ENCODE results near the gene HMCN2. TPM values are rescaled to one million over a fixed set of nuclear protein-coding genes. Genes with fewer than 3 reads are reported as not detected.

HMCN2 gene
- total and polyA plus RNA-seq, 4 donors = 0.24 to 1.8 (median 0.29) TPM

GRCh38 chr9:130336027-130336610 lies 70.6 kb downstream of the HMCN2 start:
- Histone ChIP-seq H3K9ac (ENCODE audit: low read depth in 1 of 2, low read length in 2 of 2) (no peak overlapping the region), H3K4me1 (ENCODE audit: control insufficient read depth in 4 of 4, insufficient read depth in 4 of 4, low read length in 3 of 4) (no peaks in the 10 kb centered on the region), H3K27ac (ENCODE audit: low read depth in 1 of 2, low read length in 2 of 2) (no peak overlapping the region), H3K4me3 (ENCODE audit: low read depth in 1 of 3, low read length in 3 of 3) (no peak overlapping the region), H3K36me3 (ENCODE audit: control insufficient read depth in 4 of 4, insufficient read depth in 3 of 4, low read depth in 1 of 4, low read length in 3 of 4) (no peaks in the 10 kb centered on the region), H3K9me3 (ENCODE audit: control insufficient read depth in 4 of 4, low read length in 3 of 4) (no peaks in the 10 kb centered on the region), H3K27me3 (ENCODE audit: control insufficient read depth in 4 of 4, insufficient read depth in 4 of 4, low read length in 3 of 4) (no peaks in the 10 kb centered on the region)
- no peak for DNase-seq (ENCODE audit: low spot score)
- whole genome bisulfite sequencing = 74% methylated on average over 6 of the region's 6 CpGs
- no peak for TF ChIP-seq YY1 (IDR thresholded peaks at IDR 0.05)
- no peak for TF ChIP-seq HNF4A (conservative IDR thresholded peaks at IDR 0.05)
- TF ChIP-seq FOXA2 (IDR thresholded peaks at IDR 0.05) = no peak
- TF ChIP-seq GABPA (IDR thresholded peaks at IDR 0.05 in 1 of 2, conservative IDR thresholded peaks at IDR 0.05 in 1 of 2) = no peak
- TF ChIP-seq FOXA1 (IDR thresholded peaks at IDR 0.05) = no peak
- no peak for TF ChIP-seq NR2F2 (IDR thresholded peaks at IDR 0.05)
- no peak for TF ChIP-seq SP1 (IDR thresholded peaks at IDR 0.05)

- H3K4me3 ChIP-seq (ENCODE audit: low read depth in 1 of 3, low read length in 3 of 3) = no peak overlapping the region
- no peak overlapping the region for H3K27ac ChIP-seq (ENCODE audit: low read depth in 1 of 2, low read length in 2 of 2)
- no peak for DNase-seq (ENCODE audit: low spot score)
- H3K9me3 ChIP-seq (ENCODE audit: control insufficient read depth in 4 of 4, low read length in 3 of 4) = no peaks in the 10 kb centered on the region
- no peaks in the 10 kb centered on the region for H3K4me1 ChIP-seq (ENCODE audit: control insufficient read depth in 4 of 4, insufficient read depth in 4 of 4, low read length in 3 of 4)
- TF ChIP-seq, protein P1, sequence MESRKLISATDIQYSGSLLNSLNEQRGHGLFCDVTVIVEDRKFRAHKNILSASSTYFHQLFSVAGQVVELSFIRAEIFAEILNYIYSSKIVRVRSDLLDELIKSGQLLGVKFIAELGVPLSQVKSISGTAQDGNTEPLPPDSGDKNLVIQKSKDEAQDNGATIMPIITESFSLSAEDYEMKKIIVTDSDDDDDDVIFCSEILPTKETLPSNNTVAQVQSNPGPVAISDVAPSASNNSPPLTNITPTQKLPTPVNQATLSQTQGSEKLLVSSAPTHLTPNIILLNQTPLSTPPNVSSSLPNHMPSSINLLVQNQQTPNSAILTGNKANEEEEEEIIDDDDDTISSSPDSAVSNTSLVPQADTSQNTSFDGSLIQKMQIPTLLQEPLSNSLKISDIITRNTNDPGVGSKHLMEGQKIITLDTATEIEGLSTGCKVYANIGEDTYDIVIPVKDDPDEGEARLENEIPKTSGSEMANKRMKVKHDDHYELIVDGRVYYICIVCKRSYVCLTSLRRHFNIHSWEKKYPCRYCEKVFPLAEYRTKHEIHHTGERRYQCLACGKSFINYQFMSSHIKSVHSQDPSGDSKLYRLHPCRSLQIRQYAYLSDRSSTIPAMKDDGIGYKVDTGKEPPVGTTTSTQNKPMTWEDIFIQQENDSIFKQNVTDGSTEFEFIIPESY (IDR thresholded peaks at IDR 0.05) = no peak
- TF ChIP-seq HNF4G (IDR thresholded peaks at IDR 0.05) (no peak), MAX (IDR thresholded peaks at IDR 0.05) (no peak), RXRA (IDR thresholded peaks at IDR 0.05) (no peak), NR2F2 (IDR thresholded peaks at IDR 0.05) (no peak), GABPA (IDR thresholded peaks at IDR 0.05 in 1 of 2, conservative IDR thresholded peaks at IDR 0.05 in 1 of 2) (no peak), TAF1 (conservative IDR thresholded peaks at IDR 0.05) (no peak), SP1 (IDR thresholded peaks at IDR 0.05) (no peak), EGR1 (IDR thresholded peaks at IDR 0.05; ENCODE audit: low read depth in 2 of 2) (no peak), FOXA2 (IDR thresholded peaks at IDR 0.05) (no peak)
- no peaks in the 10 kb centered on the region for H3K36me3 ChIP-seq (ENCODE audit: control insufficient read depth in 4 of 4, insufficient read depth in 3 of 4, low read depth in 1 of 4, low read length in 3 of 4)
- no peak overlapping the region for H3K9ac ChIP-seq (ENCODE audit: low read depth in 1 of 2, low read length in 2 of 2)
- H3K27me3 ChIP-seq (ENCODE audit: control insufficient read depth in 4 of 4, insufficient read depth in 4 of 4, low read length in 3 of 4) = no peaks in the 10 kb centered on the region
- WGBS = 86% methylated on average over 9 of the region's 9 CpGs
Measured at GRCh38 chr9:130336885-130337284, 71.3 kb downstream of the HMCN2 start.

GRCh38 chr9:130337318-130337717 lies 71.8 kb downstream of the HMCN2 start:
- 85% methylated on average over 9 of the region's 9 CpGs for WGBS
- DNase-seq (ENCODE audit: low spot score) = no peak
- no peak overlapping the region for H3K9ac ChIP-seq (ENCODE audit: low read depth in 1 of 2, low read length in 2 of 2)
- no peaks in the 10 kb centered on the region for H3K27me3 ChIP-seq (ENCODE audit: control insufficient read depth in 4 of 4, insufficient read depth in 4 of 4, low read length in 3 of 4)
- no peaks in the 10 kb centered on the region for H3K36me3 ChIP-seq (ENCODE audit: control insufficient read depth in 4 of 4, insufficient read depth in 3 of 4, low read depth in 1 of 4, low read length in 3 of 4)
- H3K9me3 ChIP-seq (ENCODE audit: control insufficient read depth in 4 of 4, low read length in 3 of 4) = no peaks in the 10 kb centered on the region
- H3K4me1 ChIP-seq (ENCODE audit: control insufficient read depth in 4 of 4, insufficient read depth in 4 of 4, low read length in 3 of 4) = no peaks in the 10 kb centered on the region
- TF ChIP-seq FOXA2 (IDR thresholded peaks at IDR 0.05) (no peak), MAX (IDR thresholded peaks at IDR 0.05) (no peak), HNF4A (conservative IDR thresholded peaks at IDR 0.05) (no peak), RAD21 (IDR thresholded peaks at IDR 0.05) (no peak), FOXA1 (IDR thresholded peaks at IDR 0.05) (no peak)
- TF ChIP-seq, protein P2, sequence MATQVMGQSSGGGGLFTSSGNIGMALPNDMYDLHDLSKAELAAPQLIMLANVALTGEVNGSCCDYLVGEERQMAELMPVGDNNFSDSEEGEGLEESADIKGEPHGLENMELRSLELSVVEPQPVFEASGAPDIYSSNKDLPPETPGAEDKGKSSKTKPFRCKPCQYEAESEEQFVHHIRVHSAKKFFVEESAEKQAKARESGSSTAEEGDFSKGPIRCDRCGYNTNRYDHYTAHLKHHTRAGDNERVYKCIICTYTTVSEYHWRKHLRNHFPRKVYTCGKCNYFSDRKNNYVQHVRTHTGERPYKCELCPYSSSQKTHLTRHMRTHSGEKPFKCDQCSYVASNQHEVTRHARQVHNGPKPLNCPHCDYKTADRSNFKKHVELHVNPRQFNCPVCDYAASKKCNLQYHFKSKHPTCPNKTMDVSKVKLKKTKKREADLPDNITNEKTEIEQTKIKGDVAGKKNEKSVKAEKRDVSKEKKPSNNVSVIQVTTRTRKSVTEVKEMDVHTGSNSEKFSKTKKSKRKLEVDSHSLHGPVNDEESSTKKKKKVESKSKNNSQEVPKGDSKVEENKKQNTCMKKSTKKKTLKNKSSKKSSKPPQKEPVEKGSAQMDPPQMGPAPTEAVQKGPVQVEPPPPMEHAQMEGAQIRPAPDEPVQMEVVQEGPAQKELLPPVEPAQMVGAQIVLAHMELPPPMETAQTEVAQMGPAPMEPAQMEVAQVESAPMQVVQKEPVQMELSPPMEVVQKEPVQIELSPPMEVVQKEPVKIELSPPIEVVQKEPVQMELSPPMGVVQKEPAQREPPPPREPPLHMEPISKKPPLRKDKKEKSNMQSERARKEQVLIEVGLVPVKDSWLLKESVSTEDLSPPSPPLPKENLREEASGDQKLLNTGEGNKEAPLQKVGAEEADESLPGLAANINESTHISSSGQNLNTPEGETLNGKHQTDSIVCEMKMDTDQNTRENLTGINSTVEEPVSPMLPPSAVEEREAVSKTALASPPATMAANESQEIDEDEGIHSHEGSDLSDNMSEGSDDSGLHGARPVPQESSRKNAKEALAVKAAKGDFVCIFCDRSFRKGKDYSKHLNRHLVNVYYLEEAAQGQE (IDR thresholded peaks at IDR 0.05) = no peak
- no peak overlapping the region for H3K27ac ChIP-seq (ENCODE audit: low read depth in 1 of 2, low read length in 2 of 2)
- H3K4me3 ChIP-seq (ENCODE audit: low read depth in 1 of 3, low read length in 3 of 3) = no peak overlapping the region

Measured in liver (tissue), 9 donors.